IPS-11a (cell line): ENCODE measurements around the gene TNFRSF25.
"Not testable (repeated sequence)": the region's sequence is repeated elsewhere in the genome, so short reads cannot be mapped to it uniquely, and the experiment has no call there.

Source experiments
- H3K4me3 ChIP-seq: one replicate; pipeline ENCODE4 v1.5.1; 2013; ENCODE audit warnings: low read depth, low read length, control low read depth

The TNFRSF25 gene

GRCh38 chr1:6470132-6471085 lies 4.4 kb upstream of the TNFRSF25 start:
- no peak overlapping the region for H3K4me3 ChIP-seq

GRCh38 chr1:6468729-6469461 lies 2.9 kb upstream of the TNFRSF25 start:
- no peak overlapping the region for H3K4me3 ChIP-seq

GRCh38 chr1:6467744-6468688 lies 2.0 kb upstream of the TNFRSF25 start:
- no peak overlapping the region for H3K4me3 ChIP-seq

GRCh38 chr1:6467224-6467623 lies 1.3 kb upstream of the TNFRSF25 start:
- H3K4me3 ChIP-seq = no peak overlapping the region

- no peak overlapping the region for H3K4me3 ChIP-seq
These were observed 778 bp upstream of the TNFRSF25 start for GRCh38 chr1:6466751-6467150.

GRCh38 chr1:6465461-6466005 lies 440 bp downstream of the TNFRSF25 start:
- H3K4me3 ChIP-seq = no peak overlapping the region

- no peak overlapping the region for H3K4me3 ChIP-seq
These were observed 1.1 kb downstream of the TNFRSF25 start for GRCh38 chr1:6464915-6465314.

- no peak overlapping the region for H3K4me3 ChIP-seq
These were observed 1.5 kb downstream of the TNFRSF25 start for GRCh38 chr1:6464514-6464836.

GRCh38 chr1:6463120-6463412 lies 2.9 kb downstream of the TNFRSF25 start:
- H3K4me3 ChIP-seq = no peak overlapping the region

GRCh38 chr1:6462412-6463119 lies 3.4 kb downstream of the TNFRSF25 start:
- H3K4me3 ChIP-seq = no peak overlapping the region

GRCh38 chr1:6461538-6462411 lies 4.2 kb downstream of the TNFRSF25 start:
- H3K4me3 ChIP-seq = no peak overlapping the region

- no peak overlapping the region for H3K4me3 ChIP-seq
These were observed 4.9 kb downstream of the TNFRSF25 start for GRCh38 chr1:6461051-6461530.

GRCh38 chr1:6460301-6461050 lies 5.5 kb downstream of the TNFRSF25 start:
- no peak overlapping the region for H3K4me3 ChIP-seq

GRCh38 chr1:6459850-6460265 lies 6.1 kb downstream of the TNFRSF25 start:
- no peak overlapping the region for H3K4me3 ChIP-seq

- no peak overlapping the region for H3K4me3 ChIP-seq
These were observed 9.0 kb downstream of the TNFRSF25 start for GRCh38 chr1:6456800-6457466.

- not testable (repeated sequence) for H3K4me3 ChIP-seq
These were observed 10.0 kb downstream of the TNFRSF25 start for GRCh38 chr1:6455752-6456520.
